ENCODE measurements around the gene FAM43B.

GRCh38 chr1:20601129-20601825 lies 48.9 kb downstream of the FAM43B start:
- no peak for TF ChIP-seq CTCF (IDR thresholded peaks at IDR 0.05)
- TF ChIP-seq POLR2A (IDR thresholded peaks at IDR 0.05) = no peak
- no peak for TF ChIP-seq EP300 (IDR thresholded peaks at IDR 0.05)

Data from tibial nerve (tissue), 4 donors.